ENCODE data around the gene MRPL54.

The MRPL54 gene

DNA sequence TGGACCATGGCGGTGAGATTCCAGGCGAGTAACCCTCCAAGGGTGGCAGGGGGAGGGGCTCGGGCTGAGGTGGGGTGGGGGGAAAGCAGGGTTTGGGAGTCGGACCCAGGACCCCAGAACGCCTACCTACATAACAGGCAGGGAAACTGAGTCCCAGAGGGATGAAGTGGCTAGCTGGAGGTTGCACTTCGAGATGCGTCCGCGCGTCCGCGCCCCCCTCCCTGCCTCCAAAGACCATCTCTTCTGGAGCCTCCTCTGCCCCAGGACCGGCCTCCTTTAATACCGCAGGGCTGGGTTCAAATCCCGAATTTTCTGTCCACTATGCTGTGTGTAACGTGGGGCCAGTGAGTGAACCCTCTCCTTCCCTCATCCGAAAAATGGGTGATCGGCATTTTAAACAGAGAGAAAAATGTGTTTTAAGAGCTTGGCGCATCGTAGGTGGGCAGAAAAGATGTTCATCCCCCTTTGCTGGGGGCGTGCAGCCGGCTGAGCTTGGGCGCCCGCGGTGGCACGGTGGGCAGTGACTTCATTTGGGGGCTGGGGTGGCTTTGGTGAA lies 40.5 kb upstream of the MRPL54 start:
- H3K56ac ChIP-seq (ENCODE audit: low read length) = no peak overlapping the region
- no peak overlapping the region for H2BK120ac ChIP-seq (ENCODE audit: low read depth, low read length)
- WGBS (ENCODE audit: extremely low coverage, insufficient coverage, low lambda C conversion rate) = no CpG with 5 or more reads among the region's 26 CpGs
- no peak overlapping the region for H2AK5ac ChIP-seq (ENCODE audit: low read length)
- H3K27ac ChIP-seq (ENCODE audit: low read depth, low read length) = no peak overlapping the region
- no peaks in the 10 kb centered on the region for H3K27me3 ChIP-seq (ENCODE audit: insufficient read depth, low read length, poor library complexity)
- H3K4ac ChIP-seq (ENCODE audit: low read depth, low read length) = no peak overlapping the region
- H2BK5ac ChIP-seq (ENCODE audit: low read length) = no peak overlapping the region
- no peaks in the 10 kb centered on the region for H3K4me1 ChIP-seq (ENCODE audit: control insufficient read depth, low read depth, low read length)
- no peak overlapping the region for H3K9ac ChIP-seq (ENCODE audit: low read length)
- no peaks in the 10 kb centered on the region for H3K79me2 ChIP-seq (ENCODE audit: control insufficient read depth, insufficient read depth, low read length)
- no peak overlapping the region for H3K23ac ChIP-seq (ENCODE audit: low read length)
- peak overlapping the region; percentile 40 for H3K4me2 ChIP-seq (ENCODE audit: low read length)
- no peak overlapping the region for H3K4me3 ChIP-seq (ENCODE audit: low read length)
- no peaks in the 10 kb centered on the region for H3K79me1 ChIP-seq (ENCODE audit: low read length)
- H4K5ac ChIP-seq (ENCODE audit: low read length) = no peak overlapping the region
- H3K18ac ChIP-seq (ENCODE audit: low read length) = no peak overlapping the region
- H4K8ac ChIP-seq (ENCODE audit: low read depth, low read length) = no peak overlapping the region
- H2BK15ac ChIP-seq (replicated peaks; ENCODE audit: low read depth) = no peak overlapping the region
- no peak for DNase-seq
- no peaks in the 10 kb centered on the region for H3K36me3 ChIP-seq (ENCODE audit: control insufficient read depth, insufficient read depth, low read length)

DNA sequence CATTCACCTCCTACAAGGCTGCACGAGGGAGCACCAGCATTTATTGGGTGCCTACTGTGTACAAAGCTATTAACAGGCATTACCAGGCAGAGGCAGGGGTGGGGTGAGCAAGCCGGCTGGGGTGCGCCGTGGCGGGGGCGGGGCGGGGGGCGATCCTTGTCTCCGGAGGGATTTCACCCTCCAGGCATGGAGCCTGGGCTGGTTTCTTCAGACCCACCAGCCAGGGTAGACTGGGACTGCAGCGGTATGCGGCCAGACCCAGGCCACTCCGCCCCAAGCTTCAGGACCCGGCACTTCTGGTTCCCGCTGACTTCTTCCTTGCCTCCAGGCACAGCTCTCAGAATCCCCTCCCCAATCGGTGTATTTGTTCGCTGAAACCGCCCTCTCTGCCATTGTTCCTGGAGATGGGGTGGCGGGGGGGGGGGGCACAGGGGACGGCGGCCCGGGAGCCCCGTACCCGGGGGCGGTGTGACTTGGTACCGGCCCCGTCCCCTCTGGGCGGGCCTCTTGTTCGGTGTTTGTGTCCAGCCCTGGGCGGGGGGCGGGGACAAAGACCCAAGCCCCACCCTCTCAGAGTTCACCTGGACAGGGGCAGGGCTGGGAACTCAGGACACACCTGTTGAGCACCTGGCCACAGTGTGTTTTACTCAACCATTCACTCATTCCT lies 39.9 kb upstream of the MRPL54 start:
- no CpG with 5 or more reads among the region's 30 CpGs for WGBS (ENCODE audit: extremely low coverage, insufficient coverage, low lambda C conversion rate)
- no peak overlapping the region for H2BK5ac ChIP-seq (ENCODE audit: low read length)
- H4K8ac ChIP-seq (ENCODE audit: low read depth, low read length) = no peak overlapping the region
- no peaks in the 10 kb centered on the region for H3K79me1 ChIP-seq (ENCODE audit: low read length)
- DNase-seq = peak; percentile 78
- no peak overlapping the region for H3K9ac ChIP-seq (ENCODE audit: low read length)
- no peak overlapping the region for H3K23ac ChIP-seq (ENCODE audit: low read length)
- H3K18ac ChIP-seq (ENCODE audit: low read length) = no peak overlapping the region
- H2BK120ac ChIP-seq (ENCODE audit: low read depth, low read length) = no peak overlapping the region
- H3K4me3 ChIP-seq (ENCODE audit: low read length) = no peak overlapping the region
- H3K36me3 ChIP-seq (ENCODE audit: control insufficient read depth, insufficient read depth, low read length) = no peaks in the 10 kb centered on the region
- H2AK5ac ChIP-seq (ENCODE audit: low read length) = no peak overlapping the region
- H3K4ac ChIP-seq (ENCODE audit: low read depth, low read length) = no peak overlapping the region
- no peak overlapping the region for H4K5ac ChIP-seq (ENCODE audit: low read length)
- peak overlapping the region; percentile 27 for H3K4me2 ChIP-seq (ENCODE audit: low read length)
- no peak overlapping the region for H3K56ac ChIP-seq (ENCODE audit: low read length)
- no peak overlapping the region for H2BK15ac ChIP-seq (replicated peaks; ENCODE audit: low read depth)
- H3K27ac ChIP-seq (ENCODE audit: low read depth, low read length) = no peak overlapping the region
- no peaks in the 10 kb centered on the region for H3K79me2 ChIP-seq (ENCODE audit: control insufficient read depth, insufficient read depth, low read length)
- no peaks in the 10 kb centered on the region for H3K27me3 ChIP-seq (ENCODE audit: insufficient read depth, low read length, poor library complexity)
- no peaks in the 10 kb centered on the region for H3K4me1 ChIP-seq (ENCODE audit: control insufficient read depth, low read depth, low read length)

- H3K18ac ChIP-seq (ENCODE audit: low read length) = no peak overlapping the region
- no peak overlapping the region for H2BK15ac ChIP-seq (replicated peaks; ENCODE audit: low read depth)
- no peak overlapping the region for H3K4me2 ChIP-seq (ENCODE audit: low read length)
- no peaks in the 10 kb centered on the region for H3K36me3 ChIP-seq (ENCODE audit: control insufficient read depth, insufficient read depth, low read length)
- DNase-seq = no peak
- no peaks in the 10 kb centered on the region for H3K27me3 ChIP-seq (ENCODE audit: insufficient read depth, low read length, poor library complexity)
- no peak overlapping the region for H2BK5ac ChIP-seq (ENCODE audit: low read length)
- no peak overlapping the region for H3K4ac ChIP-seq (ENCODE audit: low read depth, low read length)
- no peak overlapping the region for H3K56ac ChIP-seq (ENCODE audit: low read length)
- no peaks in the 10 kb centered on the region for H3K79me2 ChIP-seq (ENCODE audit: control insufficient read depth, insufficient read depth, low read length)
- H3K4me3 ChIP-seq (ENCODE audit: low read length) = no peak overlapping the region
- H3K79me1 ChIP-seq (ENCODE audit: low read length) = no peaks in the 10 kb centered on the region
- no peak overlapping the region for H3K23ac ChIP-seq (ENCODE audit: low read length)
- H2BK120ac ChIP-seq (ENCODE audit: low read depth, low read length) = no peak overlapping the region
- WGBS (ENCODE audit: extremely low coverage, insufficient coverage, low lambda C conversion rate) = no CpG with 5 or more reads among the region's 5 CpGs
- no peak overlapping the region for H4K8ac ChIP-seq (ENCODE audit: low read depth, low read length)
- no peak overlapping the region for H3K9ac ChIP-seq (ENCODE audit: low read length)
- H3K4me1 ChIP-seq (ENCODE audit: control insufficient read depth, low read depth, low read length) = no peaks in the 10 kb centered on the region
- no peak overlapping the region for H3K27ac ChIP-seq (ENCODE audit: low read depth, low read length)
- no peak overlapping the region for H4K5ac ChIP-seq (ENCODE audit: low read length)
- H2AK5ac ChIP-seq (ENCODE audit: low read length) = no peak overlapping the region
Measured at GRCh38 chr19:3723110-3723488, 39.4 kb upstream of the MRPL54 start.

DNA sequence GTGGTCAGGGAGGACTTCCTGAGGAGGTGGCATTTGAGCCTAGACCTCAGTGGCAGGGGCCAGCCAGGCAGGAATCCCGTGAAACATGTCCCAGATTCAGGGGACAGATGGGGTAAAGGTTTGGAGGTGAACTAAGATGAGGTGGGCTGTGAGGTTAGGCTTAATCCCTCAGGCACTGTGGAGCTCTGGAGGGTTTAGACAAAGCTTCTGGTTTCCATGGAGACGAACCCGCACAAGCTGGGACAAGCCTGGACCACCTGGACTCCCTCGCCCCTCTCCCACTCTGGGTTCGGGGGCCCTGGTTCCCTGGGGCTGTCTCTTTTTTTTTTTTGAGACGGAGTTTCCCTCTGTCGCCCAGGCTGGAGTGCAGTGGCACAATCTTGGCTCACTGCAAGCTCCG lies 38.6 kb upstream of the MRPL54 start:
- Histone ChIP-seq H2AK5ac (ENCODE audit: low read length) (no peak overlapping the region), H3K4me2 (ENCODE audit: low read length) (no peak overlapping the region), H3K4me3 (ENCODE audit: low read length) (no peak overlapping the region), H3K18ac (ENCODE audit: low read length) (no peak overlapping the region), H2BK15ac (replicated peaks; ENCODE audit: low read depth) (no peak overlapping the region), H4K8ac (ENCODE audit: low read depth, low read length) (no peak overlapping the region), H3K23ac (ENCODE audit: low read length) (no peak overlapping the region), H3K36me3 (ENCODE audit: control insufficient read depth, insufficient read depth, low read length) (no peaks in the 10 kb centered on the region), H3K56ac (ENCODE audit: low read length) (no peak overlapping the region), H3K4ac (ENCODE audit: low read depth, low read length) (no peak overlapping the region), H3K27ac (ENCODE audit: low read depth, low read length) (no peak overlapping the region), H3K79me1 (ENCODE audit: low read length) (no peaks in the 10 kb centered on the region), H3K79me2 (ENCODE audit: control insufficient read depth, insufficient read depth, low read length) (no peaks in the 10 kb centered on the region), H3K4me1 (ENCODE audit: control insufficient read depth, low read depth, low read length) (no peaks in the 10 kb centered on the region), H2BK120ac (ENCODE audit: low read depth, low read length) (no peak overlapping the region), H3K9ac (ENCODE audit: low read length) (no peak overlapping the region), H2BK5ac (ENCODE audit: low read length) (no peak overlapping the region), H3K27me3 (ENCODE audit: insufficient read depth, low read length, poor library complexity) (no peaks in the 10 kb centered on the region), H4K5ac (ENCODE audit: low read length) (no peak overlapping the region)
- DNase-seq = no peak
- no CpG with 5 or more reads among the region's 8 CpGs for WGBS (ENCODE audit: extremely low coverage, insufficient coverage, low lambda C conversion rate)

DNA sequence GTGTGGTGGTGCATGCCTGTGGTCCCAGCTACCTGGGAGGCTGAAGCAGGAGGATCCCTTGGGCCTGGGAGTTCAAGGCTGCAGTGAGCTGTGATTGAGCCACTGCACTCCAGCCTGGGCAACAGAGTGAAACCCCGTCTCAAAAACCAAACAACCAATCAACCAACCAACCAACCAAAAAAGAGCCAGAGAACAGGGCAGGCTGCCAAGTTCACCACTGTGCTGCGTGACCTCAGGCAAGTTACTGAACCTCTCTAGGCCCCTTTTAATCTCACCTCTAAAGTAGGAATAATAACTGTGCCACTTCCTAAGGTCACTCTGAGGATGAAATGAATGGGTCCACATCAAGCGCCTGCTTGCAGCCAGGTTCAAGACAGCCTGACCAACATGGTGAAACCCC lies 37.4 kb upstream of the MRPL54 start:
- Histone ChIP-seq H3K79me1 (ENCODE audit: low read length) (no peaks in the 10 kb centered on the region), H2BK5ac (ENCODE audit: low read length) (no peak overlapping the region), H3K79me2 (ENCODE audit: control insufficient read depth, insufficient read depth, low read length) (no peaks in the 10 kb centered on the region), H4K5ac (ENCODE audit: low read length) (no peak overlapping the region), H3K18ac (ENCODE audit: low read length) (no peak overlapping the region), H3K27ac (ENCODE audit: low read depth, low read length) (no peak overlapping the region), H3K4me3 (ENCODE audit: low read length) (no peak overlapping the region), H3K27me3 (ENCODE audit: insufficient read depth, low read length, poor library complexity) (no peaks in the 10 kb centered on the region), H2BK15ac (replicated peaks; ENCODE audit: low read depth) (no peak overlapping the region), H3K56ac (ENCODE audit: low read length) (no peak overlapping the region), H2BK120ac (ENCODE audit: low read depth, low read length) (no peak overlapping the region), H3K4me2 (ENCODE audit: low read length) (no peak overlapping the region), H3K23ac (ENCODE audit: low read length) (no peak overlapping the region), H3K36me3 (ENCODE audit: control insufficient read depth, insufficient read depth, low read length) (no peaks in the 10 kb centered on the region), H2AK5ac (ENCODE audit: low read length) (no peak overlapping the region), H3K9ac (ENCODE audit: low read length) (no peak overlapping the region), H3K4ac (ENCODE audit: low read depth, low read length) (no peak overlapping the region), H3K4me1 (ENCODE audit: control insufficient read depth, low read depth, low read length) (no peaks in the 10 kb centered on the region), H4K8ac (ENCODE audit: low read depth, low read length) (no peak overlapping the region)
- no CpG with 5 or more reads among the region's 3 CpGs for WGBS (ENCODE audit: extremely low coverage, insufficient coverage, low lambda C conversion rate)
- DNase-seq = no peak
